Anterior cingulate cortex (tissue), 58 donors: ENCODE data around the gene CD59.
A peak's percentile ranks its signal among the peaks of the same experiment; 100 is the strongest.

ENCODE experiments used
- DNase-seq, 58 donors: peaks; one replicate each; lab custom pipeline; 2025; lab: John Stamatoyannopoulos, UW

CD59 gene, protein sequence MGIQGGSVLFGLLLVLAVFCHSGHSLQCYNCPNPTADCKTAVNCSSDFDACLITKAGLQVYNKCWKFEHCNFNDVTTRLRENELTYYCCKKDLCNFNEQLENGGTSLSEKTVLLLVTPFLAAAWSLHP

DNA sequence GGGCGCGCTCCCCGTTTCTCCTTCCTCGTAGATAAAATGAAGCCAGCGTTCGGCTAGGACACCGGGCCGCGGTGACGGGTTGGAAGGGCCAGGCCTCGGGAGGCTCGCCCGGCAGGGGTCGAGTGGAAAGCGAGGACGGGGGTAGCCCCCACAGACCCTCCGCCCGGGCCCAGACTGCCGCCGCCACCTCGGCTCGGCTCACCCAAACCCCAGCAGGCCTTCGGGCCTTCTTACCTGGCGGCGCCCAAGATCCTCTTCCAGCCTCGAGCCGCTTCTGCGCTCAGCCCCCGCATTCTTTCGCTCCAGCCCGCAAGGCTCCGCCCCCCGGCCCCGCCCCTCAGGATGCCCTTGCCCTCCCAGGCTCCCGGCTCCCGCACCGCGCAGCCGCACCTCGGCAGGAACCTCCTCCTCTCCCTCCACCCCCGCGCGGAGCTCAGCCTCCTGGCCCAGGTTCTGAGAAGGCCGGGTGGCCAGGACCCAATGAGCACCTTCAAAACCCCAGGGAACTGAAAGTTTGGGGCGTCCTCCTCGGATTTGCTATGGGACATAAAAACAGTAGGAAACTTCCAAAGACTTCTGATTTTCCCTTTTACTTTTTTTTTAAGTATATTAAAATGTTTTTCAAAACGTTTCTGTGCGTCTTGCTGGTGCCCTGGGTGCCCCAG is at the start of gene CD59:
Gene CD59, minus strand, starts transcription at position 276 of the 665 bp plus-strand sequence. CDS start 13,978 bp downstream, outside the sequence.
- DNase-seq: peak in 57 of 58 donors; percentile 44 to 96 (median 86)

DNA sequence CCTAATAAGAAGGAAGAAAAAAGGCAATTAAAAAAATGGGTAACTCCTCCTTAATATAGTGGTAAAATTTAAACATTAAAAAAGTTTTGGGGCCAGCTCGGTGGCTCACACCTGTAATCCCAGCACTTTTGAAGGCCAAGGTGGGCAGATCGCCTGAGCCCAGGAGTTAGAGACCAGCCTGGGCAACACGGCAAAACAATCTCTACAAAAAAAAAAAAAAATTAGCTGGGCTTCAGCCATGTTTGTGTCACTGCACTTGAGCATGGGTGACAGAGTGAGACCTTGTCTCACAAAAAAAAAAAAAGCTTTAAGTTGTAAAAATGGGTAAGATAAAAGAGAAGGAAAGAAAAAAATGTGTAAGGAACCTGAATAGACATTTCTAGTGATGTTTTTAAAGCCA is 49.4 kb upstream of the CD59 start:
- DNase-seq: no peak

DNA sequence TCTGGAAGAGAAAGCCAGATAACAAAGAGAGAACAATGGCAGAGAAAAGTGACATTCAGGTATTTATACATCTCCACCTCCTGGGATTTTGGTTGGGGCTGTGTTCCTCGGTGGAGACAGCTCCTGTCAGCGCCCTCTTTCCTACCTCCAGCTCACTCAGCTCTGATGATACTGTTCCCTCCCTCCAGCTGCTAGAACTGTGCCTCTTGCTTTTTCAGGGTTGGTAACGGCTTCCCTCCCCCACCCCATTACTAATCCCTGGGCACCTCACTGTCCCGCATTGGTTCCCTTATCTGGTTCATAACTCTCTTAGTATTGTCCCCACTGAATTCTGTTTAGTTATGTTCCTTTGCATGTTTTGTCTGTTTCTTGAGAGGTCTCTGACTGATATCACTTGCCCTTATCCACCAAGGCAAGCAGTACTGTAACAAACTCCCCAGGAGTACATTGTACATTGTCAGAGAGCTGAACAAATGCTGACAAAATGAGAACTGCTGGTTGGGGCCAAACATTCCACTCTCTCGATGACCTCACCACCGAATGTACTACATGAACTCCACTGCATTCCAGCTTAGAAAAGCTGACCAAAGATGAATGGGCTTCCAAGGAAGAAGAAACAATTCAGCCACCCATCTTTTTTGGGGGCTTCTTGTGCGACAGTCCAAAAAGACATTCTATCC is 43.8 kb upstream of the CD59 start:
- no peak for DNase-seq

DNA sequence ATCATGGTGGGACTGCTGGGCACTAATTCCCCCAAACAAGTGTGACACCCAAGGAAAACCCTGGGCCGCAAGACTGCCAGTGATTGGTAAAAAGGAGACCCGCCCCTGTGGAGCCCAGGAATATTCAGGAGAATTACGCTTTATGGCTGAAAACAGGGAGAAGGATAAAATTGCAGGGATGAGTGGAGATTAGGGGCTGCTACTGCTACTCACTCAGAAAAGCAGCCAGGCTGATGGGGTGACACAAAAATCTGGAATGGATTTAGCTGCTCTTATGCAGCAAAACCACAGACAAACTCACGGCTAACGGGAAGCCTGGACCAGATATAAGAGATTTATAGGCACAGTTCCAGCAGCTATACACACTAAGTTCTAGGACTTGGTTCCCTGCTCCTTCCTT is 42.5 kb upstream of the CD59 start:
- no peak for DNase-seq

DNA sequence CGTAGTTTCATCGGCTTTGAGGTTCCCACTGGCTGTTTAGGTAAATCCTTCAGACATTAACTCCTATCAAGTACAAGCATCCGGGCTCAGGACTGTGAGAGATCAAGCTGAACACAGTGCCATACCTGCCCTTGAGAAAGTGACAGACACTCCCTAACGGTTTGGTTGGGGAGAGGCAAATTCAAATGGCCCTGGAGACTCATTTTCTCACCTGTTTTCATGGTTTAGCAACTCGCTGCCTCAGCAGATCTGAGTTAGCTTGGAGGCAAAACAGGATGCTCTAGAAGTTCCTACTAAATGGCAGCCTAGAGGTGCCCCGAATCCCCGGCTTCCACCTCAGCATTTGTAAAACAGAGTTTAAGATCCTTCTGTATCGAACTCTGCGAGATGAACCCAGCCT is 41.7 kb upstream of the CD59 start:
- no peak for DNase-seq

DNA sequence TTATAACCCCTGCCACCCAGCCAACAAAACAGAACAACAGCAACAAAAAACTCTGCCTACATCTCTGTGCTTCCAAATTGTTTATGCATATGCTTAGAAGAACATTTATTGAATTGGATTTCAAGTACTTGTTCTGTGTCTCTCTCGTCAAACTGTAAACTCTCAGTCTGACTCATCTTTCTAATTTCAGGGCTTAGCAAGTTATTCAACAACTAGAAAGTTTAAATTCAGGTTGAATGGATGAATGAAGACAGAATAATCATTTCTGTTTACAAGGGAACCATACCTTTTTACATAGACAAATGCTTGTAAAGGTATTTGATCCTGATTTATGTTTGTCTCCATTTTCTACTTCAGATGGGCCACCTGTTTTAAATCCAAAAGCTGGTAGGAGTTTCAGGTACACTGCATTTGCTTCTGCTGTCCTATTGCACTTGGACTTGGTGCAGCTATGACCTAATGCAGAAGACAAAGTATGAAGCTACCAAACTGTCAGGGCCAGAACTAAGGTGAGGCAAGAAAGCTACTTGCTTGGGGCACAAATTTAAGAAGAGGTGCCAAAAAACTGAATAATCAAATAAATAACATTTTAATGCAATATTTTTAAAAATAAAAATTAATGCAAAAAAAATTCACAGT is 39.7 kb upstream of the CD59 start:
- no peak for DNase-seq

DNA sequence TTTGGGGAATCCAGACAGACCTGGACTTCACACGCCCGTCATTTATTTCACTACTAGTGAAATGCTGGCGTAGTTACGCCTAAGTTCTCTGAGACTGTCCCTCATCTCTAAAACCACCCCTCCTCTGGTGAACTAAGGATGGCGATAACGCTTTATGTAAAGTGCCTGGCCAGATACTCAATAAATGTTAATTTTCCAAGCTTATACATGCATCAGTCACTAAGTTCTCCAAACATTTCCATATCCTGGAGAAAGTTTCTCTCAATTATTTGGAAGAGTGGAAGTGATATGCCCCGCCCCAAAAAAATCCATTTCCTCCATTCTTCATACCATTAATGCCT is 39.2 kb upstream of the CD59 start:
- DNase-seq: no peak

DNA sequence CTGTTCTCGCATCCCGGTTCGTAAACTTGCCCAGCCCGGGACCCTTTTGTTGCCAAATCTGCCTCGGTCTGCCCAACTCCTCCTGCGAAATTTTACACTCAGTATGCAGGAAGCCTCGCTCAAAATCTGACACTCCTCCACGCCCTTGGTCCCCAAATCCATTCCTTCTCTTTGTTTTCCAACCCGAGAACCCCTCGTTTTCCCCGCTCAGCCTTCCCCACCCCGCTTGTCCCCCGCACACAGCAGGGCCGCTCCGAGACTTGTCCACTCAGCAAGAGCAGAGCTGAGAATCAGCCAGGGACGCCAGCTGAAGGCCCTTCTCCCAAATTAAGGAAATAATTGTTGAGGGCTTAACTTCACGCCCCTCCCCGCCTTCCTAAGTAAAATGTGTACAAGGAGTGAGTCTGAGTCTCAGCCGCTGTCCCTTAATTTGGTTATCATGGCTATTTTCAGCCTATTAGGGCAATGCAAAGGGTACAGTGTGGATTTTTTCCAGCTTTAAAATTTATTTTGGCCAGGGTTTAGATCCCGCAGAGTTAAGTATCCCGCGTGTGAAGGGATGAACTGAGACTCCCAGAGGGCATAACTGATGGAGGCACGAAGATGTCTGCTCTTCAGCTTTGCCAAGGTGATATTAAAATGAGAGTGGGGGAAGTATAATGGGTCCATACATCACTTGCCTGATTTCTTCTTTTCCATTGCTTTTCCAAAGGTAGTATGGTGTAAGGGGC is 38.7 kb upstream of the CD59 start:
- DNase-seq: peak in 16 of 58 donors; percentile 30 to 62 (median 48)

DNA sequence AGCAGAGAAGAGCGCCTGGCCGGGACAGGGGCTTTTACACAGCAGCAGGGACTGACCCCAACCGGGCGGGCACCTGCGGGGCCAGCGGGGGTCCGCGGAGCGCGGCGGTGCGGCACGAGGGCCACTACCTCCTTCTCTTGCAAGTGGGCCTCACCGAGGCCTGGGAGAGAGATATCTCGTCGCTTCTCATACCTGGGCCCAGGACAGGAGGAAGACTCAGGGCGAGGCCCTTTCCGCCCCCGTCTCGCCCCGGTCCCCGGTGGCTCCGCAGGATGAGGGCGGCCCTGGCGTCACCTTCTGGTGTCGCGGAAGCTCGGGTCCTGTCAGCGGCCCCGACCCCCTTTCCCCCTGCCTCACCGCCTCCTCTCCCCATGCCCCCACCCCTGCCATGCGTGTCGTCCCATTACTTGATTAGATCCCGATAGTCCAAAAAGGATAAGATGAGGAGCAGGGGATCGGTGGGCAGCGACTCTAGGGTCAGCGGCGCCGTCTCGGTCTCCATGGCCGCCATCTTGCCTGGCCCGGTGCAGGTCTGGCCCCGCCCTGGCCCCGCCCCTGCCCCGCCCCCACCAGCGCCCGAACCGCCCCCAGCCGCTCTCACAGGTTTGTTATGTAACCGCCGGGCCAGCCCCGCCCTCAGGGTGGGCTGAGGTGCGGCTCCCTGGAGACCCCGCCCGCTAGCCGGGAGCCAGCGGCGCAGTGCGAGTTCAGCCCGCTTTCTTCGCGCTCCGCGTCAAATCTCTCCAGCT is 37.9 kb upstream of the CD59 start, which contains the start of gene FBXO3:
Gene FBXO3, minus strand, starts transcription at position 534 of the 749 bp plus-strand sequence. Its CDS starts 23 bp downstream, at position 511.
- DNase-seq: peak; percentile 7 to 91 (median 79)

DNA sequence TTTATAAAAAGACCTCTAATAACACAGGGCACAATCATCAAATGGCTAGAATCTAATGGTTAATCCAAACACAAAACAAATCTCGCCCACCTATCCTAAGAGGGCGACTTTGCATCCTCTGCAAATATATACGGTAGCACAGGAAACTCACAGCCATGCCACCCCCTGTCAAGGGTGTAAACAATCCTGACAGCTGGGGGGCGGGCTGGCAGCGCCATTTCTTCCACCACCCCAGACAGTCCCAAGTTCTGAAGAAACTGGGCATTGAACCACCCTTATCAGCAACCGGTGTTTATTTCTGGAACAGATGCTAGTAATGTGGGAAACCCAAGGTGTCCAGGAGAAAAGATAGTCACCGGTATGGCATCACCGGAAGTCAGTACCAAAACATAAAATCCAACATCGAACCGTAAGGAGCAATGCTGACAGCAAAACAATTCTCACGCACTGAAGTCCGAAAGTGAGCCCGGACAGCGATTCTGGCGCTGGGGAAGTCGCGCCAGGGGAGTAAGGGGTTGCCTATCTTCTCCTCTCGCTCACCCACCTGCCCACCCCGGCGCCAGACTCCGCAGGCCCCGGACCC is 37.3 kb upstream of the CD59 start:
- DNase-seq: peak in 26 of 58 donors; percentile 3 to 51 (median 28)

DNA sequence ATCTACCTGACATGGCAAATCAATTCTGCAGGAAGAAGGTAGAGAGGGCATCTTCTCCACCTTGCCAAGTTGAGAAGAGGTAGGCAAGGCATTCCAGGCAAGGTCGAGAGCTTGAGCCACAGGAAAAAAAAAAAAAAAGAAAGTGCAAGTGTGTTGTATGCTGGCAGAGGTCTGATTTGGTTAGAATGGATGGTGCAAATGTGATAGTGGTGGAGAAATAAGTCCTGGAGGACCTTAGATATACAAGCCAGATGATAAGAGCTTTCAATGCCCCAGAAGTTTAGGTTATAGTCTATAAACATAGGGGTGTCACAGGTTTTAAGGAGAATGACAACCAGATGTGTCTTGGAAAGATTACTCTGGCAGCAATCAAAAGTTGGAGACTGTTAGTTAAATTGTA is 36.6 kb upstream of the CD59 start:
- DNase-seq: no peak

DNA sequence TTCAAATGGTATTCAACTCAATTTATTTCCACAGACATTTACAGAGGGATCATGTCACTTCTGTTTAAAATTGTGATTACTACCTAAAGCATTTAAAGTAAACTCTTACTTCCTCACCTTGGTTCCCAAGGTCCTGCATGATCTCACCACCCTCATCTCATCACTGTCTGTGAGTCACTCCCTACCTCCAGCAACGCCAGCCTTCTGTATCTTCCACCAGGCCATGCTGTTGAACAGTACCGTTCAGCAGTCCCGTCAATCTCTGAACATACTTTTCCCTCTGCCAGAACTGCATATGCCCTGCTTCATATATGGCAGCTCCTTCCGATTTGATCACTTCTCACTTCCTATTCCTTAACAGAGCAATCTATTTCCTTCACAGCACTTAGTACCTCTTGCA is 36.1 kb upstream of the CD59 start:
- DNase-seq: no peak

DNA sequence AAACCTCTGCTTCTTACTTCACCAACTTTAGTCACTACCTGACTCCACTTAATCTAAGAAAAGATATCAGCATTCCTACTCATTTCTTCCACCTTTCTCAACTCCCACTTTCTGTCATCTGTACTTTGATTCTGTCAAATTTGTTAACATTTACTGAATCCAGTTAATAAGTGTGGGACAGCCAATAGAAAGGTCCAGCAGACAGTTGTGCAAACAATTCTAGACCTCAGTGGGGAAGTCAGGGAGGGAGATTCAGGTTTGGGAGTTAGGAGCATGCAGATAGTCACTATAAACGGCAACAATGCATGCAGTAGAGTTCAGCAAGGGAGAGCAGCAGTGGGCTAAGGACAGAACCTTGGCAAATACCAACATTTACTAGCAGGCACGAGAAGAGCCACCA is 34.0 kb upstream of the CD59 start:
- DNase-seq: no peak

DNA sequence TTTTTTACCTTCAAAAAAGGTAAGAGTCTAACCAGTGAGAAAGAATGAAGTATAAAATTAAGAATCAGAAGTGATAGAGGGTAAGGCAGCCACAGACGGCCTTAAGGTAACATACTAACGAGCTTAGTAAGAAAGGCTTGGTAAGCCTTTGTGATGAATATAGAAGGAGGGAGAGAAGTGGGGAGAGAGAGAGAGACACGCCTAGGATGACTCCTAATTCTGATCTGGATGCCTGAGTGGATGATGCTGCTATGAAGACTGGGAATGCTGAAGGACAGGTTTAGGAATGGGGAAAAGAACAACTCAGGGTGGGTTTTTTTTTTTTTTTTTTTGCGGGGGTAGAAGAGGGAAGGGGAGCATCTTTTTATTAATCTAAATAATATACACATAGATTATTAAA is 33.3 kb upstream of the CD59 start:
- DNase-seq: no peak

DNA sequence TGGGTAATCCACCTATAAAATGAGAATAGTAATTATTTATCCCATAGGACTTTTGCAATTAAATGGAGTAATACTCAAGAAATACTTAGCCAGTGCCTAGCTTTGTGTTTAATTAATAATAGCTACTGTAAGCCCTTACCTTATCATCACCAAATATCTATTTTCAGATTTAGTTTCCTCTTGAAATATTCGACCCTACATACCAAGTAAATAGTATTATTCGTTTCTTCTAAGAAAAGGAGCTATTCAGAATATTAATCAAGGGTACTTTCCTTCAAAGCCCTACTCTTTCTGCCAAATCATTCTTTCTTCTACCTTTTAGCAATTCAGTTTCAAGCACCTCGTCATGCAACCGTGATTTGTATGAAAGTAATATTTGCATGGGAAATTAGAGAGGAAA is 31.4 kb upstream of the CD59 start:
- DNase-seq: no peak

DNA sequence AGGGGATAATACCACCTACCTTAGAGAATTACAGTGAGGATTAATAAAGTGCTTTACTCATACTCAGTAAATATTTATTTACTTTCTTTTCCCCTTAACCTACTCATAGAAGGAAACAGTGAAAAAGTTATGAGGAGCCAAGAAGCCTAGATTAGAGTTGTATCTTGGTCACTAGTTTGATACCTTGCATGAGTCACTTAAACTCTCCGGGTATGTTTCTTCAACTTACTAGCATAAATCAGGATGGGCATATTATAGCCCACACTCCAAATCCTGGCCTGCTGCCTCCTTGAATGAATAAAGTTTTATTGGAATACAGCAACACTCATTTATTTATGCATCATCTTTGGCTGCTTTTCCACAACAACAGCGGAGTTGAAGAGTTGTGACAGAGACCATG is 29.9 kb upstream of the CD59 start:
- no peak for DNase-seq

DNA sequence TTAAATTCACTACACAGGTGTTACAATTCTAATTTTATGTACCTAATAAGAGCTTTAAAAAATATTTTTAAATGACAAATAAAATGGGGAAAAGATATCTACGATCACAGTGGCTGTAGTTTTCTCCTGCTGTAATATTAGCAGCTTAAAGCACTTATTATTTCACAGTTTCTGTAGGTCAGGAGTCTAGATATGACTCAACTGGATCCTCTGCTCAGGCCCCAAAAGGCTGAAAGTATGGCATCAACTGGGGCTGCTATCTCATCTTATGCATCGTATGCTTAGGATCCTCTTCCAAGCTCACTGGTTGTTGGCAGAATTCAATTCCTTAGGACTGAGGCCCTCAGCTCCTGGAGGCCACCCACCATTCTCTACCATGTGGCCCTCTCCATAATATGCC is 25.2 kb upstream of the CD59 start:
- DNase-seq: no peak

DNA sequence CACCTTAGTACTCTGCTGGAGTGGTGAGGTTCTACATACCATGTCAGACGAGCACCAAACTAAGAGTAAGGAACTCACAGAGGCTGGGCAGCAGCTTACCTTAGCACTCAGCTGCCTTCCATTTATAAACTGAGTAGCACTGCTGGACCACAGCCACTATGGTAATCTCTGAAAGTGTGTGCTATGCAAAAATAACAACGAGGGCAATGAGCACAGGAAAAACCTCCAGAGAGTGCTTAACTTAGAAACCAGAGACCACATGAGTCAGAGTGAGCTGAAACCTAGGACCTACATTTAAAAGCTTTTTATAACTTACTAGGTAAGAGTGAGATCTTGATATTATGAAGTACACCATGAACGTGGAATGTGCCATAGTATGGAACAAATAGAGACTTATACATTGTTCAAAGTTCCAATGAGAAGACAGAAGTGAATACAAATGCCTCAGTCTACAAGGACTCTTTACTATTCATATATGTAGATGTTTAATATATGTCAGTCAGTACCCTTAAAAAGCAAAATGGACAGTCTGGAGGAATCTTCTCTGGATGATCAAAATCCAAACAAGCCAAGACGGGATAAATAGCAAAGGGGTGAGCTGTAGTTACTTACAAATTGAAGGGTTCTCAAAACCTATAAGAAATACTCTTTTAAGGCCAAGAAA is 17.2 kb upstream of the CD59 start:
- no peak for DNase-seq

DNA sequence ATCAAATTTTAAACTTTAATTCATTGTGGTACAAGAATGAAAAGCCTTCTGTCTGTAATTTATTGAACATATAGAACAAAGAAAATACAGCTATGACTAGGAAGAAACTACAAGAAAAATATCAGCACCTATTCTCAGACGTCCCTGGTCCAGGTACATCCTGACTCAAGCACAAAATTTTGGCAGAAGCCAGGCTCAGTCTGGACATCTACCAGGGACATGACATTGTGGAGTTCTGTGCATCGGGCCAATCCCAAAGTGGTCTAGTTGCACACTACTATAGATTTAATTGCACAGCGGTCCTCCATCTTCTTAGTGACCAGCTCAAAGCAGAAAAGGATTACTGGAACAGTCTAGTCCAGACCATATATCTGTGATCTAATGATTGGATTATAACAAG is 15.7 kb upstream of the CD59 start:
- DNase-seq: no peak
